Mucosa of descending colon (tissue), 3 donors: ENCODE data around the gene MACO1. TPM values are rescaled to one million over a fixed set of nuclear protein-coding genes. Genes with fewer than 3 reads are reported as not detected.

Experiments
- ATAC-seq: fragments of 200-7000 bp; cut with Tn5 transposase; one replicate; pipeline ENCODE4 v1.9.1; 2020; ENCODE audit warnings: mild to moderate bottlenecking, moderate library complexity
- DNase-seq, 3 donors: peaks; one replicate each; pipeline ENCODE4 v3.0.0-alpha.2; 2020
- H3K36me3 ChIP-seq: fragments of 200-600 bp; one replicate; pipeline ENCODE4 v1.8.0; 2021; ENCODE audit warnings: low read depth, mild to moderate bottlenecking
- H3K4me1 ChIP-seq: fragments of 200-600 bp; one replicate; pipeline ENCODE4 v1.8.0; 2021; ENCODE audit warnings: low read depth, mild to moderate bottlenecking
- H3K4me3 ChIP-seq: fragments of 200-600 bp; one replicate; pipeline ENCODE4 v1.8.0; 2021; ENCODE audit warnings: mild to moderate bottlenecking
- H3K9me3 ChIP-seq: fragments of 200-600 bp; one replicate; pipeline ENCODE4 v1.8.0; 2021; ENCODE audit warnings: mild to moderate bottlenecking
- CTCF ChIP-seq: fragments of 200-600 bp; IDR thresholded peaks from one replicate; pipeline ENCODE4 v1.8.0; 2022; ENCODE audit warnings: antibody characterized with exemption, mild to moderate bottlenecking
- intact Hi-C, 2 donors: fragments of 100-400 bp; cut with DNase I in 1 of 2; cut with micrococcal nuclease in 1 of 2; formaldehyde crosslinking; loops; one replicate each; pipeline versions ENCODE4 v1.11.0 to v1.11.1; 2022; cut with DNase I, micrococcal nuclease
- total RNA-seq, 3 donors: library from RNA; stranded (reverse); fragmentation: NEBNext Ultra II Directional in 2 of 3; extraction: Animal tissue kit (Norgen Biotek cat#: 25700) in 2 of 3; gene quantifications; one replicate each; pipeline versions ENCODE4 v1.2.1 to v1.2.4, GENCODE V29; 2021 to 2023
- donor health status: DM: no; HTN: no; CAD: no; lungs with moderate emphysema.
- donor health status: DM: no; HTN: no; CAD: no.
- donor health status: DM: no; HTN: yes; CAD: no.

Gene MACO1
- total RNA-seq, 3 donors from 2014 or later, result 21.8 to 23.5 (median 22.5) TPM

DNA sequence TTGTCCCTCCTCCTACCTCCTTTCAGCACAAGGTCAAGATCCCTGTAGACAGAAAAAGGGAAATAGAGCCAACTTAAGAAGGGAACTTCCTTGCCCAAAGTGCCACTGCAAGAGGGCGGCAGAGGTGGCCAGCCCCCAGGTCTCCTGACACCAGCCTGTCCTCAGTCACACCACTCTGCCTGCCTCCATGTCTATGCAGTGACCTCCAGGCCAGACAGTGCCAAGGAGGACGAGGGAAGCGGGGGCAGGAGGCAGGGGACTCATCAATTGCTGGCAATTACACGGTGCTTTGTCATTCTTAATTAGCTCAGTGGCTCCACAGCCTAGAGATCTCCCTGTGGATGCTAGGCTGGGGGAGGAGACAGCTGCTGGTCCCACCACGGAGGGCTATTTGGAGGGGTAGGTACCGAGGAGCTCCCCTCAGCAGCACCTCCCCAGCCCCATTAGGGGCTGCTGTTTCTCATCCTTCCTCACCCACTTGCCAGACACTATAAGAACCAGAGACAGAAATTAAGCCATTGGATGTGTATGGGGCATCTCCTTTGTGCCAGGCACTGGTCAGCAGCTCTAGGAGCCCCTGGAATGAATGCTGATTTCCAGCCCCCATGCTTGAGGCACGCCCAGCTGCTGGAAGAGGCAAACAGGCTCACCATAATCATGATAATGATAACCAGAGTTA lies 106.6 kb downstream of the MACO1 start:
- no peaks in the 10 kb centered on the region for H3K9me3 ChIP-seq
- intact Hi-C loops, result no loop called here
- TF ChIP-seq CTCF, result no peak
- peaks cover 2% of the 10 kb centered on the region for H3K4me1 ChIP-seq
- DNase-seq, result no peak
- no peak overlapping the region for H3K4me3 ChIP-seq
- no peak for ATAC-seq
- no peaks in the 10 kb centered on the region for H3K36me3 ChIP-seq

DNA sequence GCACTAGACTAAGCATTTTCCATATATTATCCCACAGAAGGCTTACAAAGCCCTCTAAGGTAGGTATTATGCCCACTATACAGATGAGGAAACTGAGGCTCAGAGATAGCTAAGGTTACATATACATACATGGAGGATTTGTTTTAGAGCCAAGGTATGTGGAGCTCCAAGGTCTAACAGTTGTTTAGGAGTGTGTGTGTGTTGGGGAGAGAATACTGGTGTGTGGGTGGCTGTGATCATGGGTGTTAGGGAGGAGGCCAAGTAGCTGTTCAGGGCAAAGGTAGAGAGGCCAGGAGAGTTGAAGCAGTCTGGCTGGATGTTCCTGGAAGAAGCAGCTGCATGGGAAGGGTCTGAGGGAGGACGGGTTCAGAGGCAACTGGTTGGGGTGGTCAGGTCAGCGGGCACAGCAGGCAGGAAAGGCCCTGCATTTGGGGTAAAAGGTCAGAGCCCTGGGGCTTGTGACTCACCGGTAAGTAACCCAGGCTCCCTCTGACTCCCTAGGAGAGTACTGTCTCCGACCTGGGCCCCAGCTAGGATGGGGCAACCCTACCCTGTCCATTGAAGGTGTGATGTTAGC lies 107.6 kb downstream of the MACO1 start:
- intact Hi-C loops, result no loop called here
- H3K9me3 ChIP-seq, result no peaks in the 10 kb centered on the region
- no peaks in the 10 kb centered on the region for H3K36me3 ChIP-seq
- no peak for TF ChIP-seq CTCF
- ATAC-seq (peak; percentile 38), DNase-seq (no peak)
- H3K4me3 ChIP-seq, result no peak overlapping the region
- H3K4me1 ChIP-seq, result peaks cover 2% of the 10 kb centered on the region

GRCh38 chr1:25540750-25541342 lies 110.1 kb downstream of the MACO1 start:
- no peak for TF ChIP-seq CTCF
- no peak for DNase-seq

GRCh38 chr1:25541425-25541824 lies 110.7 kb downstream of the MACO1 start:
- Histone ChIP-seq H3K36me3 (no peaks in the 10 kb centered on the region), H3K9me3 (no peaks in the 10 kb centered on the region), H3K4me1 (peaks cover 13% of the 10 kb centered on the region), H3K4me3 (no peak overlapping the region)
- DNase-seq (no peak), ATAC-seq (no peak)
- TF ChIP-seq CTCF, result no peak
- intact Hi-C loops, result no loop called here

More at GRCh38 chr1:25540750-25541342, 110.1 kb downstream of the MACO1 start:
- no peak for ATAC-seq
- no peak overlapping the region for H3K4me3 ChIP-seq
- H3K36me3 ChIP-seq, result no peaks in the 10 kb centered on the region
- H3K4me1 ChIP-seq, result peaks cover 10% of the 10 kb centered on the region
- intact Hi-C loops, result no loop called here
- H3K9me3 ChIP-seq, result no peaks in the 10 kb centered on the region

- DNase-seq, result no peak
- intact Hi-C loops, result no loop called here
- no peak for ATAC-seq
- H3K4me3 ChIP-seq, result no peak overlapping the region
- H3K4me1 ChIP-seq, result peaks cover 13% of the 10 kb centered on the region
- TF ChIP-seq CTCF, result no peak
- H3K36me3 ChIP-seq, result no peaks in the 10 kb centered on the region
- H3K9me3 ChIP-seq, result no peaks in the 10 kb centered on the region
Observed at GRCh38 chr1:25541889-25542658, 111.4 kb downstream of the MACO1 start.
